NCI-H774 (cell line): ENCODE results near the gene IL17RD.
A peak's percentile ranks its signal among the peaks of the same experiment; 100 is the strongest.

Experiments
- DNase-seq: peaks from one replicate; lab custom pipeline; 2025; lab: John Stamatoyannopoulos, UW

Gene IL17RD

GRCh38 chr3:57164657-57165573, at the start of gene IL17RD:
IL17RD (minus strand) TSS chr3:57165353; CDS start chr3:57165286, 67 bp downstream.
- peak; percentile 19 for DNase-seq

GRCh38 chr3:57206423-57206822, 41.3 kb upstream of the IL17RD start:
- no peak for DNase-seq

GRCh38 chr3:57199895-57200297, 34.7 kb upstream of the IL17RD start, which contains the start of gene HESX1:
HESX1 (minus strand) TSS chr3:57199978; CDS start chr3:57199918, 60 bp downstream.
- DNase-seq, result no peak

- DNase-seq, result no peak
Measured at GRCh38 chr3:57194641-57195040, 29.5 kb upstream of the IL17RD start.

GRCh38 chr3:57192028-57192427, 26.9 kb upstream of the IL17RD start:
- DNase-seq, result no peak

- DNase-seq, result no peak
Measured at GRCh38 chr3:57184526-57184925, 19.4 kb upstream of the IL17RD start.

- DNase-seq, result no peak
Measured at GRCh38 chr3:57179580-57180410, 14.6 kb upstream of the IL17RD start.

- no peak for DNase-seq
Measured at GRCh38 chr3:57176045-57176444, 10.9 kb upstream of the IL17RD start.

GRCh38 chr3:57173687-57174086, 8.5 kb upstream of the IL17RD start:
- DNase-seq, result no peak

- DNase-seq, result no peak
Measured at GRCh38 chr3:57170946-57171345, 5.8 kb upstream of the IL17RD start.

GRCh38 chr3:57169872-57170623, 4.9 kb upstream of the IL17RD start:
- DNase-seq, result peak; percentile 19

- no peak for DNase-seq
Measured at GRCh38 chr3:57169108-57169507, 4.0 kb upstream of the IL17RD start.

- DNase-seq, result no peak
Measured at GRCh38 chr3:57168151-57168550, 3.0 kb upstream of the IL17RD start.

GRCh38 chr3:57166660-57167059, 1.5 kb upstream of the IL17RD start:
- DNase-seq, result no peak

GRCh38 chr3:57165641-57166040, 488 bp upstream of the IL17RD start:
- no peak for DNase-seq

GRCh38 chr3:57164217-57164656, 916 bp downstream of the IL17RD start:
- DNase-seq, result no peak

GRCh38 chr3:57163751-57164150, 1.4 kb downstream of the IL17RD start:
- DNase-seq, result no peak

- no peak for DNase-seq
Measured at GRCh38 chr3:57161915-57162314, 3.2 kb downstream of the IL17RD start.

- no peak for DNase-seq
Measured at GRCh38 chr3:57160765-57161538, 4.2 kb downstream of the IL17RD start.

GRCh38 chr3:57160076-57160764, 4.9 kb downstream of the IL17RD start:
- no peak for DNase-seq
